GM10847 (cell line): ENCODE results near the gene MTFMT.

Experiments
- POLR2A ChIP-seq: IDR thresholded peaks from 2 replicates; pipeline ENCODE4 v1.6.1; 2011; ENCODE audit not compliant: insufficient read length; ENCODE audit errors: extremely low read depth

Gene MTFMT

DNA sequence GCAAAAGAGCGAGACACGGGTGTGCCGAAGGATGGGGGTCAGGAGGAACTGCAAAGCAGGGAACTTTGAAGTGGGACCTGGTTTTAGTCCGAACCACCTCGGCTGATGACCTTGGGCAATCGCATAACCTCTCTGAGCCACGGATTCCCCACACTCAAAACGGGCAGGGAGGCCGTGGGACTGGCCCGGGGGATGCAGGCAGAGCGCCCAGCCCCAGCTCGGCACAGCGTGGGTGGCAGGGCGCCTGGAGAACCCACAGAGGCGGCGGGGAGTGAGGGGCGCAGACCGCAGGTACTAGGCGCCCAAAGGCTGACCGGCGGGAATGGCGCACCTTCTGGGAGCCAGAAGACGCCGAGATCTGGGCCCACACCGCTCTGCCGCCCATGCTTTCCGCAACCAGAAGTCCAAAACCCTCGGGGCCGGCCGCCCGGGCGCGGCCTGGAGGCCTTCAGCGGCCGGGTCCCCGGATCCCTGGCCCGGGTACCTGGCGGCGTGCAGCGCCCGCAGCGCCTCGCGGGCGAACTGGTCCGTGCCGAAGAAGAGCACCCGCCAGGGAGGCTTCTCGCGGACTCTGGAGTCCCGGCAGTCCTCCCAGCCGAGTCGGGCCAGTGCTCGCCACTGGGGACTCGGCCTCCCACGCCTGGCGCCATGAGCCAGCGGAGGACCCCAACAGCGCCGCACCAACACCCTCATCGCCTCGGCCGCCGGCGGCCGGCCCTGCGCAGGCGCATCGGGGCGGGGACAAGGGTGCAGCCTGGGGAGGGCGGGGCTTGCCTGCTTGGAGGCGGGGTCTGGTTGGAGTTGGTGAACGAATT is at the start of gene MTFMT:
TSS of gene MTFMT (minus strand) at position 719 of the 815 bp plus-strand sequence. CDS start at position 693, 26 bp downstream.
- peak; percentile 86 for TF ChIP-seq POLR2A

DNA sequence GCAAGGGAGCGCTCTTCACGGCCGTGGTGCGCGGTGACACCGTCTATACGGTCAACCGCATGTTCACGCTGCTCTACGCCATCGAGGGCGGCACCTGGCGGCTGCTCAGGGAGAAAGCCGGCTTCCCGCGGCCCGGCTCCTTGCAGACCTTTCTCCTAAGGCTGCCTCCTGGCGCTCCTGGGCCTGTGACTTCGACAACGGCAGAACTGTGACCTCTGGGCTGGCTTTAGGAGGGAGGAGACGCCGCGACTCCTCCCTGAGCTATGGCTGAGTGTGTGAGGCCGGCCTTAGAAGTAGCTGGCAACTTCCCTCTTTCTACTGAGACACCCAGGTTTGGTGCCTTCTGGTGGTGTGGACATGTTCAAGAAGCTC is 48.5 kb upstream of the MTFMT start:
- TF ChIP-seq POLR2A = no peak

DNA sequence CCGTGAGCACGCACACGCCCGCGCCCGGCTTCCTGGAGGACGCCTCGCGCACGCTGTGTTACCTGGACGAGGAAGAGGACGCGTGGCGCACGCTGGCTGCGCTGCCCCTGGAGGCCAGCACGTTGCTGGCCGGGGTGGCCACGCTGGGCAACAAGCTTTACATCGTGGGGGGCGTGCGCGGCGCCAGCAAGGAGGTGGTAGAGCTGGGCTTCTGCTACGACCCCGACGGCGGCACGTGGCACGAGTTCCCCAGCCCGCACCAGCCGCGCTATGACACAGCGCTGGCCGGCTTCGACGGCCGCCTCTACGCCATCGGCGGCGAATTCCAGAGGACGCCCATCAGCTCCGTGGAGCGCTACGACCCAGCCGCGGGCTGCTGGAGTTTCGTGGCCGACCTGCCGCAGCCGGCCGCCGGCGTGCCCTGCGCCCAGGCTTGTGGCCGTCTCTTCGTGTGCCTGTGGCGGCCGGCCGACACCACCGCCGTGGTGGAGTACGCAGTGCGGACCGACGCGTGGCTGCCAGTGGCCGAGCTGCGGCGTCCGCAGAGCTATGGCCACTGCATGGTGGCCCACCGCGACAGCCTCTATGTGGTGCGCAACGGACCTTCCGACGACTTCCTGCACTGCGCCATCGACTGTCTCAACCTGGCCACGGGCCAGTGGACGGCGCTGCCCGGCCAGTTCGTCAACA is 48.0 kb upstream of the MTFMT start:
- no peak for TF ChIP-seq POLR2A

DNA sequence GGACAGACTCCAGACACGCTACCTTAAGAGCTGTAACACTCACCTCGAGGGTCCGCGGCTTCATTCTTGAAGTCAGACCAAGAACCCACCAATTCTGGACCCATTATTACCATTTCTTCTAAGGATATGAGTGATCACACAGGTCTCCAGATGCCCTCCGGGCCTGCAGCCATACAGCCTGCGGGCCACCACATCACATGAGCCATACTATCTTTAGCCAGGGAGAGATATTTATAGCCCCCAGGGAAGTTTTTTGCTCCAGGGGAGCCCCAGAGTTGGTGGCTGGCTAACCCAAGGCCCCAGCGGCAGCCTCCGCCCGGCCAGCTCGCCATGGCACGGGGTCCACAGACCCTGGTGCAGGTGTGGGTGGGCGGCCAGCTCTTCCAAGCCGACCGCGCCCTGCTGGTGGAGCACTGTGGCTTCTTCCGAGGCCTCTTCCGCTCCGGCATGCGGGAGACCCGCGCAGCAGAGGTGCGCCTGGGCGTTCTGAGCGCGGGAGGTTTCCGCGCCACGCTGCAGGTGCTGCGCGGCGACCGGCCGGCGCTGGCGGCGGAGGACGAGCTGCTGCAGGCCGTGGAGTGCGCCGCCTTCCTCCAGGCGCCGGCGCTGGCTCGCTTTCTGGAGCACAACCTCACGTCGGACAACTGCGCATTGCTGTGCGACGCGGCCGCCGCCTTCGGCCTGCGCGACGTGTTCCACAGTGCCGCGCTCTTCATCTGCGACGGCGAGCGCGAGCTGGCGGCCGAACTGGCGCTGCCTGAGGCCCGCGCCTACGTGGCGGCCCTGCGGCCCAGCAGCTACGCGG is 47.2 kb upstream of the MTFMT start, which contains the start of gene KBTBD13:
TSS of gene KBTBD13 (plus strand) at position 261 of the 805 bp plus-strand sequence. CDS start at position 331, 70 bp downstream.
- TF ChIP-seq POLR2A = no peak

DNA sequence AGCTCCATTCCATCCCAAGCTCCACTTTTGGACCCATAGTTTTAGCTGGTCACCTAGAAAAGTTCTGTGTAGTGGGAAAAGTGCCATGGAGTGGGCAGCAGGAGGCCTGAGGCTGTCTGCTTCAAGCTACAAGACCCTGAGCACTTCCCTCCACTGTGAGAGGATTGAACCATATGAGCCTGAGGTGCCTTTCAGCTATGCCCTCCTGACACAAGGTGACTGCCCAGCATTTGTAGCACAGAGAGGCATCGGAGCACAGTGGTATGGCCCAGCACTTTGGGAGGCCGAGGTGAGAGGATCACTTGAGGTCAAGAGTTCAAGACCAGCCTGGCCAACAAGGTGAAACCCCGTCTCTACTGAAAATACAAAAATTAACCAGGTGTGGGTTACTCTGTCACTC is 43.2 kb upstream of the MTFMT start:
- TF ChIP-seq POLR2A = no peak

DNA sequence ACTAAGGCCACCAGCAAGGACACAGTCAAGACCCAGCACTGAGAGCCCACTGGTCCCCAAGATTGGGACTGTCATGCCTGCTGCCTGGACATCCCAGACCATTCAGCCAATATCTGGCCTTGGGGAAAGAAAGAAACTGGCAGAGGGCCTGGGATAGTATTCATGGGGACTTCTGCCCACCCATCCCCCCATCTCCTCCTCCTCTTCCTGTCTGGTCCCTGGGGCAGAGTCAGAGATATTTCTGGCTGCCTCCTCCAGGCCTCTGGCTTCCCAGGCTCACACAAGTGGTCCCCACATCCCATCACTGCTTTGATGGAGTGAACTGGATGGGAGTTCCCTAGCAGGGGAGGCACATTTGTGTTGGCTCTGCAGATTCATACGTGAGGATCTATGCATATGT is 42.6 kb upstream of the MTFMT start:
- TF ChIP-seq POLR2A = no peak

DNA sequence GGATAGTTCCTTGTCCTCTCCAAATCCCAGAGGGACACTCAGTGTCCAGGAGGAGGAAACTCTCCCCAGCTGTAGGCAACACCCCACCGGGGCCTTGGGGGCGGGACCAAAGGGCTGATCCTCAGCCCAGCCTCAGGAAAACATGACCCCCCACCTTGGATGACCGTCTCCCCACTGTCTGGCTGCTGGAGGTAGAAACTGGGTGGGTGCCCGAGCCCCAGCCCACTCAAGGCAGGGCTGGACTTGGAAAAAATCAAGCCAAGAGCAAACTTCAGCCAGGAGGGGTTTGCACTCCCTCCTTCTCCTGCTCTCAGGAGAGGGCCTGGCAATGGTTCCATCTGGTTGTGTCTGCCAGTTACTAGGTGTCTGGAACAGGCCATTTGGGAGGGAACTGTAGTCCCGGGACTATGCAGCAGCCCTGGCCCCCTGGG is 42.0 kb upstream of the MTFMT start:
- no peak for TF ChIP-seq POLR2A

DNA sequence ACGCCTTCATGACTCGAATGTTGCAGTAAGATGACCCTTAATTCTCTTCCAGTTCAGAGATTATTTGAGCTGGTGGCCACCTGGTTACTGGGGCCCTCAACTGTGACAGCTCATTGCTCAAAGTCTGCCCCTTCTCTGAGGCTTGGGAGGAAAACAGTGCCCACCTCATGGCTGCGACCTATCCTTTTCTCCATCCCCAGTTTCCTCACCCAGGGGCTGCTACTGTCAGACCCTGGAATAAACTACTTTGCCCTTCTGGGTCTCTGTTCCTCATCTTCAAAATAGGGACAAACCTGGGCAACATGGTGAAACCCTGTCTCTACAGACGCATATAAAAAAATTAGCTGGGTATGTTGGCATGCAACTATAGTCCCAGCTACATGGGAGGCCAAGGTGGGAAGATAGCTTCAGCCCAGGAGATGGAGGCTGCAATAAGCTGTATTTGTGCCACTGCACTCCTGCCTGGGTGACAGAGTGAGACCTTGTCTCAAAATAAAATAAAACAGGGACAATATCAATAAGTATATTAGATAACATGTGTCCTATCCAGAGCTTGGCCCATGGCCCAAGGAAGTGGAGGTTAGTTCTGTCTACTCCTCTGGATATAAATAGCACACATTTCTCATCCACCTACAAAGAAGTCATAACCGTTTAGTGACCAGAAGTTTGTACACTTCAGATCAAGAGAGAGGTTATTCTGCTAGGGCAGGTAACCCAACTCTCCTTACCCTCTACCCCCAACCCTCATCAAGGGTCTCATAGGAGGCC is 40.5 kb upstream of the MTFMT start:
- no peak for TF ChIP-seq POLR2A

DNA sequence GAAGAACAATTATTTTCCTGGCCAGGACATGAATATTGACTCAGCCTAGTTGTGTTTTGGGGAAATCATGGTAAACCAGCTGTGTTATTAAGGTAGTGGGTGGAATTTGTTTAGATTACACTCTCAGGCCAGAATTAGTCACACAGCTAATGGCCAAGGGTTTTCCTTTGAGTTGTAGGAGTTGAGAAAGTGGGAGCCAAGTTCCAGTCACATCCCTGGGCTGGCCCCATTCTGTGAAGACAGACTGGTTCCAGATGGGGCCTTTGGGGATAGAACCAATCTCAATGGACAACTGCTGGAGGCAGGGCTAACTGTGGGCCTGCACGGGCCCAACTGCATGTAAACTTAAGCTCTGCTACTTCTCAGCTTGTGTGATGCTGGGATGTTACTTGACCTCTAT is 39.7 kb upstream of the MTFMT start:
- no peak for TF ChIP-seq POLR2A

DNA sequence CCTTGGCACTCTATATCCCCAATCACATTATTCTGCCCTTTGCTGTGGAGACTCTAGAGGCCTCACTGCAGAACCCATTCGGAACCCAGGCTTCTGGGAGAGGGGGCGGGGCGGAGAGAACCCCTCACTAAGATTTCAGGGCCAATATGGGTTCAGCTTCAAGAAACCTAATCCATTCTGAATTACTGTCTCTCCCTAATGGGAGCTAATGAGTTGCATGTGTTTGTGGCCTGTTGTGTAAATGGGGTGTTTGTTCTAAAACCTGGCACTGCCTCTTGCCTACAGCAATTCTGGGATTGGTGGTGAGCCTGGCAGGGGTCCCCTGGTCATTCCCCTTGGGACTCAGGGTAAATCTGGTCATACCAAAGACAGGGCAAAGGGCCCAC is 39.0 kb upstream of the MTFMT start:
- no peak for TF ChIP-seq POLR2A

DNA sequence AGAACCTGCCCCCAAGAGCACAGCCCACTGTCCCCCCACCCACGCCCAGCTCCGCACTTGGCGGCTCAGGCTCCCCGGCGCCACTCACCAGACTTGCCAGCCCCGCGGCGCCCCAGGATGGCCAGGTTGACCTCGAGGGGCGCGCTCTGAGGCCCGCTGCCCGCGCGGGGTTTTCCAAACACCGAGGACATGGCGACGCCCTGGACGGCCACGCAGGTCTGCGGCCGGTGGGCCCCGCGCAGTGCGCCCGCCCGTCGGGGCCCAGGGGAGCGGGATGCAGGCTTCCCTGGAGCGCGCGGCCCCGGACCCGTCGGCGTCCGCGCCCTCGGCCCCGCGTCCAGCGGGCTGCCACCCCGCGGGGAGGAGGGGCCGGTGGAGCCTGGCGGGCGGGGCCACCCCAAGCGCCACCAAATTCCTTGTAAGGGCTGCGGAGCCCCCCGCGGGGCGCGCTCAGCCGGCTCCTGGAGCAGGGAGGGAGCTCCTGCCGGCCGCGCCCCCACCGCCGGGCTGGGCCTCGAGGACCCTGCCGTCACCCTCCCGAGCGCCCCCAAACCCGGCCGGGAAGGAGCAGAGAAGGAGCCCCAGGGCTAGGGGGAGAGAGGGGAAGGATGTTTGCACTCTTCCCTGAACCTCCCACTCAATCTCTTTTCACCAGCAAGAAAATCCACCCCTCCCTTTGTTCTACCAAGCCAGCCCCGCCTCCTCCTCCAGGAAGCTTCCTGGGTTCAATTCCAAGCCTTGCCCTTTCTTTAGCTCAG is 38.4 kb upstream of the MTFMT start, which contains the start of gene RASL12:
TSS of gene RASL12 (minus strand) at position 347 of the 758 bp plus-strand sequence. CDS start at position 191, 156 bp downstream.
- no peak for TF ChIP-seq POLR2A

DNA sequence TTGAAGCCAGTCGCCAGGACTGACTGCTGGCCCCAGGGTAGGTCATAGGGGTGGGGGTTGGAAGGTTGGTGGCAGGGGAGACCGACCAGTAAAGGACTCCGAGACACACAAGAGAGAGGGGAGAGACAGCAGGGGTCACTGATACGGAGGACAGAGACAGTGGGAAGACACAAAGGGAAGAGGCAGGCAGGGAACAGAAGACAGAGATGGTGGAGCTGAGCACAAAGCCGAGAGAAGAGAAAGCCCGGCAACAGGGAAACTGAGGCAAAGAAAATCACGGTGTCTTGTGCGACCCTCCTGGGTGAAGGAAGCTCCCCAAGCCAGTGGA is 37.8 kb upstream of the MTFMT start:
- no peak for TF ChIP-seq POLR2A

DNA sequence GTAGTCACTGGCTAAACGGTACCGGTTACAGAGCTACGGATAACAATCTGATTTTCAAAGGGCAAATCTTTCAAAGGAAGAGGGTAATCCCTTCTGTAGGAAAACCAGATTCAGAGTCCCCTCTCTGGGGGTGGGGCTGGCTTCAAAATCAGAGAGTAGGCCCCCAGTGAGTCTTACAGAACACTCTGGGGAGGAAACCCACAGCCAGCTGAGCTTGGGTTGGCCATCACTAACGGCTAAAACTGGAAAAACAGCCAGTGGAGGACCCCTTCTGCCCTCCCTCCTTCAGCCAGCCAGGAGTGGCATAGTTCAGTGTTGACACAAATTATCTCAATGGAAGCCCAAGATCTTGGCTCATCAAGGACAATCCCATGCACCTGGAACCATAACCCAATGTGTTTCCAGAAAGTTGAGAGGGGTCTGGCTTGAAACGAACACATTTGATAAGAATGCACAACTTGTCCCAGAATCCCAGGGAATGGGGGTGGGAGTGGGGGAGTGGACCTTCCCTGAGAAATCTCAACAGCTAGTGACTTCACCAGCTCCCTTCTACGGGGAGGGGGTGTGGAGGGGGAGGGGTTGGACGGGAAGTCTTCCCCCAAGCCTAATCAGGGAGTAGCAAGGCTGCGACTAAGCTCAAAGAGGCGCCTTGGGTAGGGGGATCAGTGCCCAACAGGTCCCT is 37.3 kb upstream of the MTFMT start:
- no peak for TF ChIP-seq POLR2A
